ENCODE data around the gene GRIK3. TPM values are rescaled to one million over a fixed set of nuclear protein-coding genes. Genes with fewer than 3 reads are reported as not detected.

The GRIK3 gene
- total RNA-seq, 1 experiment from 2014 or later, result not detected

- no peaks in the 10 kb centered on the region for H3K27me3 ChIP-seq (ENCODE audit: low read length)
- no peaks in the 10 kb centered on the region for H3K9me2 ChIP-seq (replicated peaks; ENCODE audit: low read length)
- CTCF ChIA-PET, result no interaction called here
- no peak overlapping the region for H3K4me2 ChIP-seq (ENCODE audit: low read length)
- ATAC-seq (no peak), DNase-seq (peak; percentile 4)
- no peaks in the 10 kb centered on the region for H3K79me2 ChIP-seq (ENCODE audit: low read length)
- no peak overlapping the region for H2AFZ ChIP-seq (ENCODE audit: low read length)
- TF ChIP-seq EZH2phosphoT487 (IDR thresholded peaks at IDR 0.05; ENCODE audit: borderline replicate concordance, low read length), result no peak
- TF ChIP-seq, protein P1, sequence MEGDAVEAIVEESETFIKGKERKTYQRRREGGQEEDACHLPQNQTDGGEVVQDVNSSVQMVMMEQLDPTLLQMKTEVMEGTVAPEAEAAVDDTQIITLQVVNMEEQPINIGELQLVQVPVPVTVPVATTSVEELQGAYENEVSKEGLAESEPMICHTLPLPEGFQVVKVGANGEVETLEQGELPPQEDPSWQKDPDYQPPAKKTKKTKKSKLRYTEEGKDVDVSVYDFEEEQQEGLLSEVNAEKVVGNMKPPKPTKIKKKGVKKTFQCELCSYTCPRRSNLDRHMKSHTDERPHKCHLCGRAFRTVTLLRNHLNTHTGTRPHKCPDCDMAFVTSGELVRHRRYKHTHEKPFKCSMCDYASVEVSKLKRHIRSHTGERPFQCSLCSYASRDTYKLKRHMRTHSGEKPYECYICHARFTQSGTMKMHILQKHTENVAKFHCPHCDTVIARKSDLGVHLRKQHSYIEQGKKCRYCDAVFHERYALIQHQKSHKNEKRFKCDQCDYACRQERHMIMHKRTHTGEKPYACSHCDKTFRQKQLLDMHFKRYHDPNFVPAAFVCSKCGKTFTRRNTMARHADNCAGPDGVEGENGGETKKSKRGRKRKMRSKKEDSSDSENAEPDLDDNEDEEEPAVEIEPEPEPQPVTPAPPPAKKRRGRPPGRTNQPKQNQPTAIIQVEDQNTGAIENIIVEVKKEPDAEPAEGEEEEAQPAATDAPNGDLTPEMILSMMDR (conservative IDR thresholded peaks at IDR 0.05; ENCODE audit: low read depth, low read length), result peak; percentile 19; the same call in 1 of the 2 replicates
- H3K27ac ChIP-seq (ENCODE audit: low read length), result no peak overlapping the region
- no peak overlapping the region for H3K9ac ChIP-seq (ENCODE audit: low read length)
- POLR2A ChIA-PET (ENCODE audit: unreplicated experiment), result no interaction called here
- H3K36me3 ChIP-seq (ENCODE audit: low read depth, low read length), result no peaks in the 10 kb centered on the region
- no peaks in the 10 kb centered on the region for H3F3A ChIP-seq (ENCODE audit: low read length, unreplicated experiment)
- no peaks in the 10 kb centered on the region for H4K20me1 ChIP-seq (ENCODE audit: low read length)
- no TSS peak for BruUV-seq (replicated peaks)
- H3K4me1 ChIP-seq (ENCODE audit: insufficient read depth, low read length), result no peaks in the 10 kb centered on the region
- H3K9me3 ChIP-seq (ENCODE audit: low read length), result no peaks in the 10 kb centered on the region
- intact Hi-C loops (cut with micrococcal nuclease), result no loop called here
- H3K4me3 ChIP-seq (ENCODE audit: low read length), result no peak overlapping the region
Observed at GRCh38 chr1:37020653-37021277, 13.6 kb downstream of the GRIK3 start.

DNA sequence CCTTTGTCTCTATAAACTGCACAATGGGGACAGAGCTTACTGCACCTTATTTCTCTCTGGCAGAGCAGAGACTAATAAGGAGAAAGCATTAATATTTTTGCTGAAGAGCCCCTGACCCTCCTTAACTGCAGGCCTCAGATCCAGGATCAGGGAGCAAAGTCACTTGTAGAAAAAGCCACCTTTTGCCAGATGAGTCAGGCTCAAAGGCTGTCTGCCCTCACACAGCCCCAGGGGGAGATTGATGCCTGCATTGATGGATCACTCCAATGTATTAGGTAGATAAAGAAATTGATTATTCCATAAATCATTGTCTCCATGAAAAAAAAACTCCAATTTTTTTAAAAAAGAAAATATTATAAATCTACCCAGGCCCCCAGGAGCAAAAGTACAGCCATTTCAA, 15.8 kb downstream of the GRIK3 start:
- Histone ChIP-seq H3K4me1 (ENCODE audit: insufficient read depth, low read length) (no peaks in the 10 kb centered on the region), H3K79me2 (ENCODE audit: low read length) (no peaks in the 10 kb centered on the region), H3K9ac (ENCODE audit: low read length) (no peak overlapping the region), H3K9me3 (ENCODE audit: low read length) (no peaks in the 10 kb centered on the region), H3K9me2 (replicated peaks; ENCODE audit: low read length) (no peaks in the 10 kb centered on the region), H3K27me3 (ENCODE audit: low read length) (no peaks in the 10 kb centered on the region), H3K4me3 (ENCODE audit: low read length) (no peak overlapping the region), H3K36me3 (ENCODE audit: low read depth, low read length) (no peaks in the 10 kb centered on the region), H3K4me2 (ENCODE audit: low read length) (no peak overlapping the region), H2AFZ (ENCODE audit: low read length) (no peak overlapping the region), H3F3A (ENCODE audit: low read length, unreplicated experiment) (no peaks in the 10 kb centered on the region), H4K20me1 (ENCODE audit: low read length) (no peaks in the 10 kb centered on the region), H3K27ac (ENCODE audit: low read length) (no peak overlapping the region)
- DNase-seq, result no peak
- ChIA-PET CTCF (no interaction called here), POLR2A (ENCODE audit: unreplicated experiment) (no interaction called here)
- intact Hi-C loops (cut with micrococcal nuclease), result no loop called here
- no peak for TF ChIP-seq EZH2phosphoT487 (IDR thresholded peaks at IDR 0.05; ENCODE audit: borderline replicate concordance, low read length)
- no peak for TF ChIP-seq EZH2 (IDR thresholded peaks at IDR 0.05; ENCODE audit: low read length, unreplicated experiment)
- TF ChIP-seq, protein P1 (conservative IDR thresholded peaks at IDR 0.05; ENCODE audit: low read depth, low read length), result no peak
- no peak for ATAC-seq
- BruUV-seq (replicated peaks), result no TSS peak

GRCh38 chr1:37017720-37018119, 16.6 kb downstream of the GRIK3 start:
- Histone ChIP-seq H3K9ac (ENCODE audit: low read length) (no peak overlapping the region), H3K79me2 (ENCODE audit: low read length) (no peaks in the 10 kb centered on the region), H3K4me3 (ENCODE audit: low read length) (no peak overlapping the region), H3K27ac (ENCODE audit: low read length) (no peak overlapping the region), H2AFZ (ENCODE audit: low read length) (no peak overlapping the region), H3K27me3 (ENCODE audit: low read length) (no peaks in the 10 kb centered on the region), H3K36me3 (ENCODE audit: low read depth, low read length) (no peaks in the 10 kb centered on the region), H4K20me1 (ENCODE audit: low read length) (no peaks in the 10 kb centered on the region), H3K4me2 (ENCODE audit: low read length) (no peak overlapping the region), H3K4me1 (ENCODE audit: insufficient read depth, low read length) (no peaks in the 10 kb centered on the region), H3K9me3 (ENCODE audit: low read length) (no peaks in the 10 kb centered on the region), H3K9me2 (replicated peaks; ENCODE audit: low read length) (no peaks in the 10 kb centered on the region), H3F3A (ENCODE audit: low read length, unreplicated experiment) (no peaks in the 10 kb centered on the region)
- ChIA-PET POLR2A (ENCODE audit: unreplicated experiment) (no interaction called here), CTCF (no interaction called here)
- intact Hi-C loops (cut with micrococcal nuclease), result no loop called here
- DNase-seq, result no peak
- BruUV-seq (replicated peaks), result no TSS peak
- TF ChIP-seq EZH2 (IDR thresholded peaks at IDR 0.05; ENCODE audit: low read length, unreplicated experiment), result no peak
- TF ChIP-seq, protein P1 (conservative IDR thresholded peaks at IDR 0.05; ENCODE audit: low read depth, low read length), result no peak
- TF ChIP-seq EZH2phosphoT487 (IDR thresholded peaks at IDR 0.05; ENCODE audit: borderline replicate concordance, low read length), result no peak
- ATAC-seq, result no peak
